ENCODE data around the gene ERMN.
"Not testable (repeated sequence)": the region's sequence is repeated elsewhere in the genome, so short reads cannot be mapped to it uniquely, and the experiment has no call there.

DNA sequence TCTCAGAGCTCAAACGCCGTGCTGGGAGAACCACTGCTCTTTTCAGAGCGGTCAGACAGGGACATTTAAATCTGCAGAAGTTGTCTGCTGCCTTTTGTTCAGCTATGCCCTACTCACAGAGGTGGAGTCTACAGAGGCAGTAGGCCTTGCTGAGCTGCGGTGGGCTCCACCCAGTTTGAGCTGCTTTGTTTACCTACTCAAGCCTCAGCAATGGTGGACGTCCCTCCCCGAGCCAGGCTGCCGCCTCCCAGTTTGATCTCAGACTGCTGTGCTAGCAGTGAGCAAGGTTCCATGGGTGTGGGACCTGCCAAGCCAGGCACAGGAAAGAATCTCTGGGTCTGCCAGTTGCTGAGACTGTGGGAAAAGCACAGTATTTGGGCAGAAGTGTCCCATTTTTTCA is 46.3 kb downstream of the ERMN start:
- TF ChIP-seq, protein P1, sequence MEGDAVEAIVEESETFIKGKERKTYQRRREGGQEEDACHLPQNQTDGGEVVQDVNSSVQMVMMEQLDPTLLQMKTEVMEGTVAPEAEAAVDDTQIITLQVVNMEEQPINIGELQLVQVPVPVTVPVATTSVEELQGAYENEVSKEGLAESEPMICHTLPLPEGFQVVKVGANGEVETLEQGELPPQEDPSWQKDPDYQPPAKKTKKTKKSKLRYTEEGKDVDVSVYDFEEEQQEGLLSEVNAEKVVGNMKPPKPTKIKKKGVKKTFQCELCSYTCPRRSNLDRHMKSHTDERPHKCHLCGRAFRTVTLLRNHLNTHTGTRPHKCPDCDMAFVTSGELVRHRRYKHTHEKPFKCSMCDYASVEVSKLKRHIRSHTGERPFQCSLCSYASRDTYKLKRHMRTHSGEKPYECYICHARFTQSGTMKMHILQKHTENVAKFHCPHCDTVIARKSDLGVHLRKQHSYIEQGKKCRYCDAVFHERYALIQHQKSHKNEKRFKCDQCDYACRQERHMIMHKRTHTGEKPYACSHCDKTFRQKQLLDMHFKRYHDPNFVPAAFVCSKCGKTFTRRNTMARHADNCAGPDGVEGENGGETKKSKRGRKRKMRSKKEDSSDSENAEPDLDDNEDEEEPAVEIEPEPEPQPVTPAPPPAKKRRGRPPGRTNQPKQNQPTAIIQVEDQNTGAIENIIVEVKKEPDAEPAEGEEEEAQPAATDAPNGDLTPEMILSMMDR (IDR thresholded peaks at IDR 0.05) = not testable (repeated sequence)
- TF ChIP-seq POLR2A (IDR thresholded peaks at IDR 0.05) = not testable (repeated sequence)

All from Peyer's patch (tissue), 4 donors.